ENCODE data around the gene DOLPP1.
"Not testable (repeated sequence)": the region's sequence is repeated elsewhere in the genome, so short reads cannot be mapped to it uniquely, and the experiment has no call there.

The DOLPP1 gene

DNA sequence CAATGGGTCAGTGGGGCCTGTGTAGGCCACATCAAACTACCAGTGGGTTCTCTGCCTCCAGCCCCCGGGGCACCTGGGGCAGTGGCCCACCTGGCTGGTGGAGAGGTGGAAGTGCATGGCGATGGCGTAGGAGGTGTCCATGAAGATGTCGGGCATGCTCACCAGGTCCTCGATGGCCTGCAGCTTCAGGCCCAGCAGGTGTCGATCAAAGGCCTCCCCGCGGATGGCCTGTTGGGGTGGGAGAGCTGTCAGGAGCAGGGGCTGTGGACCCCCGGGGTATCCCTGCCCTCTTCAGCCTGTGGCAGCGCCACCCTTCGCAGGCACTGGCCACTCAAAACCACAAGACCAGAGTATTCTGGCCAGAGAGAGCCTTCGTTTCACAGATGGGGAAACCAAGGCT lies 15.0 kb downstream of the DOLPP1 start:
- no peak for DNase-seq

DNA sequence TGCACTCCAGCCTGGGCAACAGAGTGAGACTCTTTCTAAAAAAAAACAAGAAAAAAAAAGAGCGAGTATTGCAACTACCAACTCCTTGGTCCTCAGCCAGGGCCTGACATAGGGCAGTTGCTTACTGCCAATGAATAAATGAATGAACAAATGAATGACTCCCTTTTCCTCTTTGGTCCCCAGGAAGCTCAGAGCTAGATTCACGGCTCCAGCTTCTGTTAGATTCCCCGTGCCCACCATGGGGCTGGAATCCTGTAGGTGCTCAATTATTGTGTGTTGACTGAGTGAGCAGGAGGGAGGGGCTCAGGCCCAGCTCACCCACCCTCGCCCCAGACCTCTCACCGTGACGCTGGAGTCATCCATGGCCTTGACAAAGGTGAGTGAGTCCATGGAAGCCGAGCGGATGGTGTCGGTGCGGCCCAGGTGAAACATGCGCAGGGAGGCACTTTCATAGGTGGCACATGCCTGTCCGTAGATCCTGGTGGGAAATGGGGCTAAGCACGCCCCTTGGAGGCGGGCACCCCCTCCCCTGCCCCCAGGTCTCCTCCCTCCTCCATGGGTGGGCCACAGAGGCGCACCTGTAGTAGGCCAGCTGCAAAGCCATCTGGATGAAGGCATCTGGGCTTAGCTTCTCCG lies 16.9 kb downstream of the DOLPP1 start:
- DNase-seq = no peak

DNA sequence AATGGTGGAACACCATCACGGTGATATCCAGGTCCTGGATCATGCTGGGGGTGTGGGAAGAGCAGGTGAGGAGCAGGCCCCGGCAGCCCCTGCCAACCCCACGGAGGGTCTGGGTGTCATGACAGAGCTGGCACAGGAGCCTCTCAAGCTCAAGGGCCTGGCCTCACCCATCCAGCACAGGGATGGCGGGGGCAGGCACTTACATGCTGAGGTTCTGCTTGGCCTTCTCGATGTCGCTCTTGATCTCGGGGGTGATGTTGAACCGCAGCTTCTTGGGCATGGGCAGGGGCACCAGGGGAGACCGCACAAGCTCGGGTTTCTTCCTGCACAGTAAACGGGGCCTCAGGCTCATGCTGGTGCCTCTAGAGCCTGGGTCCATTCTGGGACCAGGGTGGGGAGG lies 17.4 kb downstream of the DOLPP1 start:
- no peak for DNase-seq

DNA sequence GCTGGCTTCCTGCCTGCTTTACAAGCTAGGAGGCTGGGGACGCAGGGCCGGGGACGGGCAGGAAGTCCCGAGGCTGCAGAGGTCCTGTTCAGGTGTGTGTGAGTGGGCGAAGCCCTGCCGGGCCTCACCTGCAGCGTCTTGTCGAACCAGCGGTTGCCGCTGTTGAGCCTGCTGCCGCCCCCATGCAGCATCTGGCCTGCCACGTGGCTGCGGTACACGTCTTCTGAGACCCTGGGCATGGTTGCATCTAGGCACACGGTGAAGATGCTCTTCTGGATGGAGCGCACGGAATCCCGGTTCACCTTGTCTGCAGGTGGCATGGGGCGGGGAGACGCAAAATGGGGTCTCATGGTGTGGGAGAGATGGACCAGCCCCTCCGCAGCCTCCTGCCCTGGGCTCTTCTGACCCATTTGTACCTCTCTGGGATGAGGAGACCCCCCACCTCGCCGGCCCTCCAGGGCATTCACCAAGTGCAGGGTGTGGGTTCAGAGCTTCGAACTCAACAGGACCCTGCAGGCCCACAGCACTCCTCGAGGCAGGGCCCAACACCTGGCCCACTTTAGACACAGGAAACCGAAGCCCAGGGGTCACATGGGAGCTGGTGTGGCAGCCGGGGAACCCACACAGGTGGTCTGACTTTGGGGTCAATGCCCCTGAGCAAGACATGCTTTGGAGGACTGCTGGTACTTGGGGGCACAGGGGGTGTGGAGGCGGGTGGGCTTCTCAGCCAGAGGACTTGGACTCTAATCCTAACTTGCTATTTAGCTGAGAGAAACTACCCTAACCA lies 19.7 kb downstream of the DOLPP1 start:
- DNase-seq = no peak

DNA sequence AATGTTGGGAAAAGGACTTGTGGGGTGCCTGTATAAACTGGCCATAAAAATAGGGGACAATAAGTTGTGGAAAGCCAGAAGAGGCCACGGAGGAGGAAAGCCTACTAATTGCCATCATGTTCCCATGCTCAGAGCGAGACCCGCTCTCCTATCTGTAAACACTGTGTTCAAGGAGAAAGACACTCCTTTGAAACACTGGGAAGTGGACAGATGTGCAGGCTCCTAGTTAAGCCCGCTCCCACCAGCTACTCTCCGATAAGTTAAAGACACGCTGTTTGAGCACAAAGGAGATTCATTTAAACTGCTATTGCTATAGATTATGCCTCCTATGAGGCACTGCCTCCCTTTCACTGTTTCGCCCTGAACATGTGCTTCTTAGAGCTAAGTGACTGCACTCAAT lies 20.4 kb downstream of the DOLPP1 start:
- no peak for DNase-seq

DNA sequence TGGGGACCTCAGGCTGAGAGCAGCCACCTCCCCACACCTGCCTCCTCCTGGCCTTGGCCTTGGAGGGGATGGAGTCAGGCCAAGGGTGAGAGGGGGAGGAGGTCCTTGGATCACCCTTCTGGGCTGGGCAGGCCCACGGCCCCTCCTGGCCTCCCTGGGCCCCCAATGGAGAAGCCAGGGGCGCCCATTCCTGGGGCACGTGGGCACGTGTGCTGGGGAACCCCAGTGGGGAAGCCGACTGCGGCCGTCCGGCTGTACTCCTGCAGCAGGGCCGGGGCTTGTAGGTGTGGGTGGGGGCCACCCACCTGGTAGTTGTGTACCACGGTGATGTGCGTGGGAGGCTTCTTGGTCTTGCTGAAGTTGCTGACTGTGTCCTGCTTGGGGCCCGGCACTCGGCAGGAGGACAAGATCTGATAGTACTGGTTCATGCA lies 21.2 kb downstream of the DOLPP1 start:
- no peak for DNase-seq

DNA sequence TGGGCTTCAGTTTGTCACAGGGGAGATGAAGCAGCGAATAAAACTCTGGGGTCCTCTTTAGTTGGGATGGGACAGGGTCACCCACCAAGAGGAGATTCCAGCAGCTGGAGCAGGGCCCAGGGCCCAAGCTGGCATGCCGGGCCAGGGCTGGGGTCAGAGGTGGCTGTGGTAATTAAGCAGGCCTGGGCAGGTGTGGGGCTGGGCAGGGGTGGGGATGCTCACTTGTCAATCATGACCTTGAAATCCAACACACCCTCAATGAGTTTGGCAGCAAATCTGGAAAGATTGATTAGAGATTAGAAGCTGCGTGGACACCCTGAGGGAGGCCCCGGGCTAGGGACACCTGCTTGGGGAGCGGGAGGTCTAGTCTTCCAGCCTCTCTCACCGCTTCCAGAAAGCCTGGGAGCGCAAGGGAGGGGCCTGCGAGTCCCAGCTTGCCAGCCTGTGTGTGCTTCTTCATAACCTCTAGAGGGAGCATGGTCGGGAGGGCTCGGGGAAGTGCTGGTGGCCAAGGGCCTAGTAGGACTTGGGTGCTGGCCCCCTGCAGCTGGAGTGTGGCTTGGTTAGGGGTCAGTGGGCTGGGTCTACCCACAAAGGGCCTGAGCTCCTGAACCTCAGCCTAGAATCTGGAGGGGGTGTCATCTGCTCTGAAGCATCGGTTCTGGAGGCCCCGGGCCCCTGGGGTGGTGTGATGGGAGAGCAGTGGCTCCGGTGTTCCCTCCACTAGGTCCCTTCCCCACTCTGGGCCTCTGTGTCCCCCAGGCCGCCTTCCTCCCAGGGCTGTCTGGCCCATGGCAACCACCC lies 22.1 kb downstream of the DOLPP1 start:
- DNase-seq = no peak

DNA sequence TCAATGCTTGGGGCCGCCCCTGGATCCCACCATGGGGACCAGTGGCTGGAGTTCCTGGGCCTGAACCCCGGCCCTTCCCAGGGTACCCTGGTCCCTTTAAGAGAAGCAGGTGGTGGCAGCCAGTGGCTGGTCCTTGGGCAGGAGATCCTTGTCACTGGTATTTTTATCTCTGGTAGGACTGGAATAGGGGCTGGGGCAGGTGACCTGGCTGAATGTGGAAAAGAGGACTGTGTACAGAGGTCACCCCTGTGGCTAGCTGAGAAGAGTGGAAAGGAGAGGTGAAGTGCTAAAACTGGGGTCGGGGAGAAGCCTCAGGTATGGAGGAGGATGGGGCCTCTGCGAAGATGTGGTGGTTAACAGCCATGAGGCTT lies 22.7 kb downstream of the DOLPP1 start:
- DNase-seq = no peak

DNA sequence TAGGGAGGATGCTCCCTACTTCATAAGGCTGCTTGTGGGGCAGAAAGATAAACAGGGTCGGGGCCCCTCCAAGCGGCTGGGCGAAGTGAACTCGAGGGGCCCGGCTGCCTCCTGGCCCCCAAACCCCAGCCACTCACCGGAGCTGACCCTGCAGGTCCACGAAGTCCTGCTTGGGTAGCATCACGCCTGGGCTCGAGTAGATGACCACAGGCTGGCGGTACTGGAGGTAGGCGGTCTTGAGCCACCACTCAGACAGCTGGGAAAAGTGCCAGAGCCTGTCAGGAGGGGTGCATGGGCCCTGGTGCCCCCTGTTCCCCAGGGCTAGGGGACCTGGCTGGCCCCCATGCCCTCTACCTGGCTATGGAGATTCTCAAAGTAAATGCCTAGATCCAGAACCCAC lies 23.1 kb downstream of the DOLPP1 start:
- no peak for DNase-seq

DNA sequence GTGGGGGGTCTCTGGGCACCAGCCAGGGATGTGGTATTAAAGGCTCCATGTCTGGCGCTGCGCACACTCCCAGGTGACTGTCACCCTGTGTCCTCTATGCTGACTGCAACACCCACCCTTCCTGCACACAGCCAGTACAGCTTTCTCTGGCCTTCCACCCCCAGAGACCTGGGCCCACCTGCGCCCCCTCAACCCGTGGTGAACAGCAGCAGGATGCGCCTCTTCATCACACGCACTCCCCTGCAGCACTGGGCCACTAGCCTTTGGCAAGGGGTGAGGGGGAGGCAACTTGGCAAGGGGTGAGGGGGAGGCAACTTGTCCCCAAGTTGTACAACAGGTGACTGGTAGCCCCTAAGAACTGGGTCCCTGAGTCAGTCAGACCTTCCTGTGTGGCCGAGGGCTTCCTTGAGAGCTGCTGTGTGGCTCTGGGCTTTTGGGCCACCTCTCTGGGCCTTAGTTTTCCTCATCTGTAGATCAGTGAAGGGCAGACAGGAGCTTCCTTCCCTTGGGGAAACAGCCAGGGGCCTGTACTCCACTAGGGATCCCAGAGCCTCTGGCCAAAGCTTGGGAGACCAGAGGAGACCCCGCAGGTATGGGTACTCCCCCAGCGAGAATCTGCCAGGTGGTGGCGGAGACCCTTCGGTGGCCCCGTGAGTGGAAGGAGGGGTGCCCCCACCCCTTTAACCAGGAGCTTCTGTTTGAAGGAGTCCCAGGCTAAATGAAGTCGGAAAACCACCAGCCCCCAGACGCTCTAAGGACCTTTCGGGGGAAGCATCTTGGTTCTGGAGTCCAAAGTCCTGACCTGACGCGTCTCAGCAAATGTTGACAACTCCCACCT lies 25.2 kb downstream of the DOLPP1 start:
- DNase-seq = no peak

DNA sequence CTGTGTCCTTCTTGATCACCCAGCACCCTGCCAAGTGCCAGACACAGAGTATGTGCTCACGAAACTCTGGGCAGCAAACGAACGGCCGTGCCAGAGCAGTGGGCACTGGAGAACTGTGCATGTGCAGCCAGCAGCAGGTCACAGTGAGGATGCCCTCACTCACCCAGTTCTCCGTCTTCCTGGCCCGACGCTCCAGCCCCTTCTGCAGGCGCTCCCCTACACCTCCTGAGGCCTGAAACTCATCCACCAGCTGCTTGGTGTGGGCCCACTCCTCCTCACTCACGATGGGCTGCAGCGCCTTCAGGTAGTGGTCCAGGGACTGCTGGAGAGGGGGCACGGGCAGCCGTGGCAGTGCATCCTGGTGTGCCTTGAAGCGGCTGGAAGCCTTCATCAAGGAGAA lies 26.7 kb downstream of the DOLPP1 start:
- no peak for DNase-seq

DNA sequence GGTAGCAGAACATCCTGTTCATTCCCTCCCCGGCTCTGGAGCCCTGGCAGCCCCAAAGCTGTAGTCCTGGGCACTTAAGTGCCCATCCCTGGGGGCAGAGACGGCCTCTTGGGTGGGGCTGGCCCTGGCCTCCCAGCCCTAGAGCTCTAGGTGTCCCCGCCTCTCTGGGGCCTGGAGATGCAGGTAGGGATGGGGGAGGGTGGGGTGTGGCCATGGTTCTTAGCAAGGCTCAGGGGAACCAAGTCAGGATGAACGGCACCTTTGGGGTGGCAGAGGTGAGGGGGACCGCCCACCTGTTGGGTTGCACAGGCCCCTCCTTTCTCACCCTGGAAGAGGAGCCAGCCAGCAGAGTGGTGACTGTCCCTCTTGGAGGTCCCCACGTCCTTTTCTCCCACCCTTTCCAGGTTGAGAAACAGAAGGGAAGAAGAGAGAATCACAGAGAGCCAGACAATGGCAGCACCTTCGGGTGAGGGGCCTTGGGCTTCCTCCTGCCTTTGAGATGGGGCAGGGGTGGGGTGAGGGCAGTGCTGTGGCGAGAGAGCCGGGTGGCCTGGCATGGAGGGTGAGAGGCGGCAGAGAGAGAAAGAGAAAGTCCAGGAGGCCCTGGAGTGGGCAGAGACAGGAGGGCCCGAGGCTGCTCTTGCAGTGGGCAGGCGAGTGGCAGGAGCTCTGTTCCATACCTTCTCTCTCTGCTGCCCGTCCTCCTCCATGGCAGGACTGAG lies 27.3 kb downstream of the DOLPP1 start:
- no peak for DNase-seq

DNA sequence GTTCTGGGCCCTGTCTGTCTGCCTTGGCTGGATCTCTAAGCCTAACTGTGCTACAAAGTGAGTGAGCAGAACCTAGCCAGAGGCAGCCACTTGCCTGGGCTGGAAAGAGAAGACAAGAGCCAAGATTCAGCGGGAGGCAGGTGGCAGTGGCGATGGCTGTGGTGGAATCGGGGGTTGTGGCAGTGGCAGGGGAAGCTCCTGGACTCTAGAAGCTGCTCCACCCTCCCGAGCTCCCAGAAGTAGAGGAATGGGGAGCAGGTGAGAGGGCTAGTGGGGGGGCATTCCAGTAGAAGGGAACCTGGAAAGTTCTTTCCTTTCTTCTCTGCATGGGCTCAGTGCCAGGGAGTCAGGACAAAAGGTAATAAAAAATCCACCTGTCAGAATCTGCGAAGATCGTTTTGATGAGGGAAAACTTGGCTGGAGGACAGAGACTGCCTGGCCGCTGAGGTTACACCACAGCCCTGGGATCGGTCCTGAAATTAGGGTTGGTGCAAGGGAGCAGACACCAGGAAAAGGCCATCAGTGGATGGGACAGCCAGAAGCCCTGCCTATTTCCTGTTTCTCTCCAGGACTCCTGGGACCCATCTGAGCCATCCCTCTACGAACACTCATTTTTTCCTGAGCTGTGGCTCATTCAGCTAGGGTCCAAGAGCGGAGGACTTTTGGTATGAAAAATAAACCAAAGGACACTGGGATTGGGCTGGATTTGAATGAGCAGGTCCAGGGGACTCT lies 28.1 kb downstream of the DOLPP1 start:
- no peak for DNase-seq

DNA sequence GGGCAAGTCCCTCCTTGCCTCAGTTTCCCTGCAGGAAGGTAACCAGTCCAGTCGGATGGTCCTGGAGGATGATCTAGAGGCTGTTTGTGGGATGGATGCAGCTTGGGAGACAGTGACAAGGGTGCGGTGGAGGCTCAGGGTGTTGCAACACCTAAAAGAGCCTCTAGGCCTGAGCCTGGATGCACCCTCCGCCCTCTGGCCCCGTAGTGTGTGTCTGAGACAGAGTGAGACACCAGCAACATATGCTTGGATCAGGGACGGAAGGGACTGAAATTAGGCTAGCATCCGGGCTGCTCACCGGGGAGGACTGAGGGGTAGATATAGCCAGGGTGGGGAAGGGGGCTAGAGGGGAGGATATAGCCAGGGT lies 28.6 kb downstream of the DOLPP1 start:
- DNase-seq = peak in 1 of 2 donors; percentile 16

DNA sequence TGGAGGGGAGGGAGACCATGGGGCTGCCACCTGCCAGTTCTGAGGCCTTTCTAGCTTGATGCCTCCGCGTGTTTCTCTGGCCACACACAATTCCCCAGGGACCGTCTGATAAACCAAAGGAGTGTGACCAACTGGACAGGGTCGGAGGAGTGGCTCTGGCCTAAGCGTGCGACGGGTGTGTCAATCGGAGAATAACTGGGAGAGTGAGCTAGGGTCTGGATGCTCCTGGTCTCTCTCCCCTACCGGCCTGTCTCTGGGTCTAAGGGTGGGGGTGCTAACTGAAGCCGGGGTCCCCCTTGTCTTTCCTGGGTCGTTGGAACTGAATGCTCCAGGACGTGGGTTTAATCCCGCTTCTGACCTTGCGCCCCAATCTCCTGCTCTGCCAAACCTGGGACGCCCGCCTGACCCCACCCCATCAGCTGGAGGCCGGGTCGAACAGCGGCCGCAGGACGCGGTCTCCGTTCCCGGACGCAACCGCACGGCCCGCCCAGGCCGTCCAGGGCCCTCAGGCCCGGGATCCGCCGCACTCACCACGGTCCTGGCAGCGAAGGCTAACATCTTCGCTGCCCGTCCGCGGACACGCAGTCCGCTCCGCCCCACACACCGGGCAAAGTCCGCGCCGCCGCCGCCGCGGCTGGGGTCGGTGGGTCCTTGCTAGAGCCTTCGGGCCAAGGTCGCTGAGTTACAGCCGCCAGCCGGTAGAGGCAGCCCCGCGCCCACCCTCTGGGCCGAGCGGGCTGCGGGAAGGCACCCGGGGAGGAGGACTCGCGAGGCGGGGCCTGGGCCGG lies 29.2 kb downstream of the DOLPP1 start:
- no peak for DNase-seq

DNA sequence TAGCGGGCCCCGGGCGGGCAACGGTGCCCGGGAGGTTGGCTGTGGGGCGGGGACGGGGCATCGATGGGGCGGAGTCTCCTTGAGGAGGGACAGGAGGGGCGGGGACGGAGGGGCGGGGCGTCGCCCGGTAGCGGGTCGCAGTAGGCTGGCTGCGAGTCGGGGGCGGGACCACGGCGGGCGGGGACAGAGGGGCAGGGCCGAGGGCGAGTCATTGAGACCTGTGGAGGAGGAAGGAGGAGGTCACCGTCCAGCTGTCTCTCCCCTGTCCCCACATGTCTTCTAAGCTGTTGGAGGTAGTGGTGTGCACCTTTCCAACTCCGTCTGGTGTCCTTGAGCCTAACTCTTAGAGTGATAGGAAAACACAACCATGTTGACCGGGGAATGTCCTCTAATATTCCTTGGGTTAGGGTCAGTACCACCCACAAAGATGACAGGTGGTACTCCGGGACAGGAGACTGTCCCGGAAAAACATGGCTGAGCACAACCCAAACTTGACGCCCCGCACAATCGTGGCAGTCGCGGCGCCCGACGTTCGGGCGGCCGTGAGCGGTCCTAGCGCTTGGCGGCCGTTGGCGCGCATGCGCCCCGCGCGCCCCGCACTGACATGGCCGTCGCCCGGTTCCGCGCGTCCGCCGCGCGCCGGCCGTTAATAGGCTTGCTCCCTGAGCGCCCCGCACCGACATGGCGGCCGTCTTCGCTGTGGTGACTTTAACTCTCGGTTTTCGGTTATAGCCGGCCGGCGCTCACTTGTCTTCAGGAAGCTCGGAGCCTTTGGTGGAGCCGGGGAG lies 30.0 kb downstream of the DOLPP1 start, which contains the start of the genes CRAT and PTPA:
Gene CRAT, minus strand, starts transcription at position 54 of the 788 bp plus-strand sequence. CDS start 284 bp downstream, outside the sequence.
Gene PTPA, plus strand, starts transcription at position 676 of the 788 bp plus-strand sequence. CDS start 186 bp downstream, outside the sequence.
- peak; percentile 95 to 96 for DNase-seq

DNA sequence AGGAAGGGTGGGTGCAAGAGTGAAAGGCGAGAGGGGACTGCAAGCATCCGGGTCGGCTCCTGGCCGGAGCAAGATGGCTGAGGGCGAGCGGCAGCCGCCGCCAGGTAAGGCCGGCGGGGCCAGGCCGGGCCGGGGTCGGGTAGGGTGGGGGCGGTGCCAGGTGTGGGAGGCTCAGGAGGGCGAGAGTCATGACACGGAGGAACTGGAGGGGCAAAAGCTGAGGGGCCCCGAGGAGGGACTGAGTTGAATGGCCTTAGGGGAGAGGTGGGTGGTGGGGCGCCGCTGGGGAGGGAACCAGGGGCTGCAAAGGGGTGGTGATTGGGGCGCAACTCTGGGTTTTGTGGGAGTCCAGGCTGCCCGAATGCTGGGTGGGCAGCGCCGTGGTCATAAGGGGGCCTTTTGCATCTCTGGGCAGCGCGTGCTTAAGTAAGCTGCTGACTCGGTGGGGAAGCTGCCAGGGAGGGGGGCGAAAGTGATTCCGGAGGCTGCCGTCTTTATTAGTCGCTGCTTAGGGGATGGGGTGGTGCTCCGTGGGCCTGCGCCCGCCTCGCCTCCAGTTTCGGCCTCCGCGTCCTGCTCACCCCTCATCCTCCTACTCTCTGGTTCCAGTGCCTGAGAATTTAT lies 30.7 kb downstream of the DOLPP1 start:
- DNase-seq = peak in 1 of 2 donors; percentile 23

DNA sequence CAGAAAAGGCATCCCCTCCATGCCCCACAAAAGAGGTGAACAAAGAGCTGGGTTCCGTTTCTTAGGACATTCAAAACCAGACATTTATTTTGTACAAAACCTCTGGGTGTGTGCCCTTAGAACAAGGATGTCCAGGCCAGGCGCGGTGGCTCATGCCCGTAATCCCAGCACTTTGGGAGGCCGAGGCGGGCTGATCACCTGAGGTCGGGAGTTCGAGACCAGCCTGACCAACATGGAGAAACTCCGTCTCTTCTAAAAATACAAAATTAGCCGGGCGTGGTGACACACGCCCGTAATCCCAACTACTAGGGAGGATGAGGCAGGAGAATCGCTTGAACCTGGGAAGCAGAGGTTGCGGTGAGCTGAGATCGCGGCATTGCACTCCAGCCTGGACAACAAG lies 31.6 kb downstream of the DOLPP1 start:
- DNase-seq = not testable (repeated sequence)
